Heart right ventricle (tissue), 16 donors: ENCODE data around the gene DCAF8. TPM values are rescaled to one million over a fixed set of nuclear protein-coding genes. Genes with fewer than 3 reads are reported as not detected.

Experiments used
- ATAC-seq, 8 donors: fragments of 200-7000 bp; cut with Tn5 transposase; one replicate each; pipeline ENCODE4 v1.9.1; 2020; ENCODE audit warnings: mild to moderate bottlenecking in 8 of 8, moderate library complexity in 8 of 8, moderate number of reproducible peaks in 1 of 8
- DNase-seq, 2 donors: peaks; one replicate each; pipeline ENCODE4 v3.0.0-alpha.2; 2020
- H3K27ac ChIP-seq, 10 donors: fragments of 200-600 bp; sonication (generic) in 2 of 10; one replicate each; pipeline versions ENCODE4 v1.5.0 to v1.8.0; 2020 to 2022; ENCODE audit warnings: mild to moderate bottlenecking in 3 of 10
- H3K27me3 ChIP-seq, 7 donors: fragments of 200-600 bp; one replicate each; pipeline ENCODE4 v1.8.0; 2021 to 2022; ENCODE audit warnings: mild to moderate bottlenecking in 2 of 7
- H3K36me3 ChIP-seq, 9 donors: fragments of 200-600 bp; sonication (generic) in 1 of 9; one replicate each; pipeline versions ENCODE4 v1.5.0 to v1.8.0; 2020 to 2022; ENCODE audit warnings: mild to moderate bottlenecking in 2 of 9
- H3K4me1 ChIP-seq, 9 donors: fragments of 200-600 bp; sonication (generic) in 1 of 9; one replicate each; pipeline versions ENCODE4 v1.5.0 to v1.8.0; 2020 to 2022; ENCODE audit warnings: mild to moderate bottlenecking in 4 of 9
- H3K4me3 ChIP-seq, 10 donors: fragments of 200-600 bp; sonication (generic) in 2 of 10; one replicate each; pipeline versions ENCODE4 v1.5.0 to v1.8.0; 2020 to 2022; ENCODE audit warnings: mild to moderate bottlenecking in 7 of 10, moderate library complexity in 2 of 10
- H3K9me3 ChIP-seq, 11 donors: fragments of 200-600 bp in 10 of 11; sonication (generic) in 2 of 11; one replicate each; pipeline versions ENCODE4 v1.5.0 to v1.8.0; 2013 to 2022; ENCODE audit warnings: mild to moderate bottlenecking in 2 of 11, control low read depth in 1 of 11, moderate library complexity in 1 of 11
- WGBS, 2 donors: extraction: QIAGEN DNeasy Blood & Tissue Kit; methylation state at CpG; one replicate each; pipeline ENCODE4 v1.1.7; 2013; ENCODE audit warnings: inconsistent platforms in 1 of 2; 5-methylcytosine and 5-hydroxymethylcytosine counted together
- intact Hi-C, 10 donors: fragments of 100-400 bp; cut with DNase I; formaldehyde crosslinking; loops; one replicate each; pipeline versions ENCODE4 v1.11.1 to v1.14.2; 2022
- polyA plus RNA-seq, 2 donors: library from polyadenylated mRNA; stranded (reverse); fragments of 200-250 nt; gene quantifications; one replicate each; pipeline ENCODE4 v1.2.3, GENCODE V29; 2013
- total RNA-seq, 10 donors: library from RNA; stranded (reverse); fragmentation: NEBNext Ultra II Directional in 3 of 10; extraction: Animal tissue kit (Norgen Biotek cat#: 25700) in 3 of 10; gene quantifications; one replicate each; pipeline versions ENCODE4 v1.2.1 to v1.2.4, GENCODE V29; 2021 to 2023
- TF ChIP-seq, protein P1 (sequence below), 9 donors: fragments of 200-600 bp; sonication (generic) in 2 of 9; IDR thresholded peaks; one replicate each; pipeline versions ENCODE4 v1.5.0 to v1.8.0; 2021 to 2022; ENCODE audit warnings: antibody characterized with exemption in 9 of 9, mild to moderate bottlenecking in 5 of 9, moderate library complexity in 1 of 9
- donor health status: Arrhythmogenic right ventricular cardiomyopathy.
- donor health status: ischemic (EF 13 %, LVEDD 7.1; RV severe dilation, severe dysfunction).
- donor health status: healthy with polysubstance abuse.
- donor health status: DM: no; HTN: yes; CAD: no.
- donor health status: DM: no; HTN: no; CAD: no.
- donor health status: ischemic (EF 25% LVEDD 6.9; RV normal size, moderate dysfunction).
- donor health status: ischemic (EF 25% LVEDD 5.7; RV mildly dilated, moderate dysfunction).
- donor health status: healthy.
- donor health status: DM: yes; HTN: yes; CAD: no.
- donor health status: Ischemic cardiomyopathy.
- donor health status: ischemic (EF 35%, LVEDD 5.7; RV mildly dilated, moderate dysfunction).
- donor health status: nonischemic (EF 11% LVEDD 7.7; RV severe dilation, severe dysfunction).
- donor health status: DM: yes; HTN: yes; CAD: no.
- donor health status: PGD.
- donor health status: ischemic (EF 29% LVEDD 5.4; RV normal size, mild dysfunction).
- donor health status: nonischemic (EF 23%, LVEDD 6.1; RV moderate dilation, normal function).

The DCAF8 gene
- total and polyA plus RNA-seq, 12 donors: 47.1 to 171 (median 151) TPM

DNA sequence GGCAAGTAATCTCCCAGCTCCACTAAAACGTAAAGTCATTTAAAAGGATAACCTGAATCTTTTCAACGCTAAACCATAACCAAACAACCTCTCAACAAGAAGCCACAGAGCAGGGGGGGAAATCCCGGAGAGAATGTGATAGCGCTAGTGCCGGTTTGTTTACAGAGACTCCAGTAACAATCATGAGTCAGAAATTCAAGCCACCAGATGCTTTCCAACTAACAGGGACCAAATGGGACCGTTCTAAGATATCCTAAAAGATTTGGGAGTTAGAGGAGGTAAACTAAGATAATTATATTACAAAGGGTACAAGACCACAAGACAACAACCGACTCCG, 825 bp downstream of the DCAF8 start:
- intact Hi-C loops: loop anchor here in 1 of 10 donors (5.0 kb wide), 1 partner anchor 54 kb away; the partner anchor contains the start of gene PEA15

DNA sequence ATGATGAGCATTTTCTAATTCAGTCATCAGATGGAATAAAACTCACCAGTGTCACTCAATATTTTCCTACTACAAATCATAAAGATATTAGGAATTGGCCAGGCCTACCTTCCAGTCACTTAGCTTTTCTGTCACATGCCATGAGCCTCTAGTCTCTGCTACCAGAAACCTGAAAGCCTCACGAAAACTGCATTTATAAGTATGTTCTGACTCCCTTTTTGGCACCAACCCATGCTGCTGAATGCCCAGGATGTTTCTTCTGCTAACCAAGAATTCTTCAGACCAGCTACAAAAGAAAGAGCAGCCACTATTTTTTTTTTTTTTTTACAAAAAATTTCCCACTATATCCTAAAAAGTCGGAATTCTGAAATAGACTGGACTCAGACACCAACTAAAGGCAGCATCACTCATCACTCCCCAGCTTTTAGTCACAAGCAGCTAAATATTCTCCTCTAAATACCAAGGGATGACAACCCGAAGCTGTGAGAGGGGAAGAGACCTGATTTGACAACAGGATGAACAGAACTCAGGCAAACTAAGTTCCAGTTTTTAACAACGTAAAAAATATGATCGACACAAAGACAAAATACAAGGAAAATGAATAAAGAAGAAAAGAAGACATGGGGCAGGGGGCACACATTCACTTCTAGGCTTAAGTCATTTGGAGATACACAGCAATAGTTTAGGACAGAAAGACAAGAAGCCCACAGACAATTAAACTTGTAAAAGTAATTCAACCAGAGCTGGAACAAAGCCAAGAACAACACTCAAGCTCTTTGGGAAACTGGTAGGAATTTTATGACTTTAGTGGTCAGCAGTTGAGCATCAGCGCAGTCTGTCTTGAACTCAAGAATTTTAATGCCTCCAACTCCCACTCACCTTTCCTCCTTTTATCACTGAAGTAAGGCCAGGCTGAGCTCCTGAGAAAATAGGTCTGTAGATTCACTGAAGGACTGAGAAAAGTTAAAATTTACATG, 1.7 kb downstream of the DCAF8 start:
- ATAC-seq: no peak
- TF ChIP-seq, protein P1, sequence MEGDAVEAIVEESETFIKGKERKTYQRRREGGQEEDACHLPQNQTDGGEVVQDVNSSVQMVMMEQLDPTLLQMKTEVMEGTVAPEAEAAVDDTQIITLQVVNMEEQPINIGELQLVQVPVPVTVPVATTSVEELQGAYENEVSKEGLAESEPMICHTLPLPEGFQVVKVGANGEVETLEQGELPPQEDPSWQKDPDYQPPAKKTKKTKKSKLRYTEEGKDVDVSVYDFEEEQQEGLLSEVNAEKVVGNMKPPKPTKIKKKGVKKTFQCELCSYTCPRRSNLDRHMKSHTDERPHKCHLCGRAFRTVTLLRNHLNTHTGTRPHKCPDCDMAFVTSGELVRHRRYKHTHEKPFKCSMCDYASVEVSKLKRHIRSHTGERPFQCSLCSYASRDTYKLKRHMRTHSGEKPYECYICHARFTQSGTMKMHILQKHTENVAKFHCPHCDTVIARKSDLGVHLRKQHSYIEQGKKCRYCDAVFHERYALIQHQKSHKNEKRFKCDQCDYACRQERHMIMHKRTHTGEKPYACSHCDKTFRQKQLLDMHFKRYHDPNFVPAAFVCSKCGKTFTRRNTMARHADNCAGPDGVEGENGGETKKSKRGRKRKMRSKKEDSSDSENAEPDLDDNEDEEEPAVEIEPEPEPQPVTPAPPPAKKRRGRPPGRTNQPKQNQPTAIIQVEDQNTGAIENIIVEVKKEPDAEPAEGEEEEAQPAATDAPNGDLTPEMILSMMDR (IDR thresholded peaks at IDR 0.05): no peak

More for the DNA sequence above, 825 bp downstream of the DCAF8 start:
- TF ChIP-seq, protein P1 (IDR thresholded peaks at IDR 0.05): no peak
- Histone ChIP-seq H3K4me3 (peak overlapping the region; percentile 65 to 100 (median 78)), H3K27ac (peak overlapping the region; percentile 89 to 99 (median 97)), H3K9me3 (no peaks in the 10 kb centered on the region), H3K4me1 (peaks cover 0 to 58% (median 50%) of the 10 kb centered on the region in 9 donors), H3K27me3 (no peaks in the 10 kb centered on the region), H3K36me3 (peaks cover 0 to 14% (median 0%) of the 10 kb centered on the region in 9 donors)
- 0% methylated on average over 8 of the region's 8 CpGs for WGBS, 2 donors
- DNase-seq (peak in 1 of 2 donors; percentile 27), ATAC-seq (peak; percentile 19 to 56 (median 38))

DNA sequence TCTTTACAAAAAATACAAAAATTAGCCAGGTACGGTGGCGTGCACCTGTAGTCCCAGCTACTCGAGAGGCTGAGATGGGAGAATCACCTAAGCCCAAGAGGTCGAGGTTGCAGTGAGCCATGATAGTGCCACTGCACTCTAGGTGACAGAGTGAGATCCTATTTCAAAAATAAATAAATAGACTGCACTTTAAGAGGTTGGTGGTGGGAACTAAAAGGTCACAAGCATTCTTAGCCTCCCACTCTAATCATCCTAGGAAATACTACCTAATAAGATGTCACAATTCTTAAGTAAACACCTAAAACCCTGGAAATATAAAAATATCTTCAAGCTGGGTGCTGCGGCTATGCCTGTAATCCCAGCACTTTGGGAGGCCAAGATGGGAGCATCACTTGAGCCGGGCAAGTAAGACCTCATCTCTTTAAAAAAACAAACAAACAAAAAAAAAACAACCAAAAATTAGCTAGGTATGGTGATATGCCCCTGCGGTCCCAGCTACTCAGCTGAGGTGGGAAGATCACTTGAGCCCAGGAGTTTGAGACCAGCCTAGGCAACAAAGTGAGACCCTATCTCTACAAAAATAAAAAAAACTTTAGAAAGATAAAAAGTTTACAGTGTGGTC, 4.1 kb downstream of the DCAF8 start:
- intact Hi-C loops: loop anchor here in 2 of 10 donors (5.0 to 10.0 kb wide), 3 partner anchors 63 to 163 kb away; partner anchors contain the start of genes CASQ1 (in 1 of the 2) and IGSF8 (in 1 of the 2)
- Histone ChIP-seq H3K4me3 (no peak overlapping the region), H3K27ac (peak overlapping the region in 2 of 10 donors; percentile 6 to 96), H3K27me3 (no peaks in the 10 kb centered on the region), H3K9me3 (no peaks in the 10 kb centered on the region), H3K4me1 (peaks cover 0 to 75% (median 59%) of the 10 kb centered on the region in 9 donors), H3K36me3 (peaks cover 0 to 36% (median 0%) of the 10 kb centered on the region in 9 donors)
- DNase-seq (no peak), ATAC-seq (no peak)
- WGBS, 2 donors: 96% methylated on average over 7 of the region's 7 CpGs
- TF ChIP-seq, protein P1 (IDR thresholded peaks at IDR 0.05): no peak

More for the DNA sequence above, 1.7 kb downstream of the DCAF8 start:
- peak overlapping the region; percentile 65 to 100 (median 78) for H3K4me3 ChIP-seq
- peak in 1 of 2 donors; percentile 21 for DNase-seq
- intact Hi-C loops: loop anchor here in 1 of 10 donors (5.0 kb wide), 1 partner anchor 53 kb away; the partner anchor contains the start of gene PEA15
- peak overlapping the region in 9 of 10 donors; percentile 92 to 99 (median 97) for H3K27ac ChIP-seq
- H3K36me3 ChIP-seq: peaks cover 0 to 14% (median 0%) of the 10 kb centered on the region in 9 donors
- 25 to 36% methylated on average over 6 of the region's 6 CpGs for WGBS, 2 donors
- H3K4me1 ChIP-seq: peaks cover 0 to 65% (median 59%) of the 10 kb centered on the region in 9 donors
- H3K9me3 ChIP-seq: no peaks in the 10 kb centered on the region
- no peaks in the 10 kb centered on the region for H3K27me3 ChIP-seq
